Stimulated activated CD4-positive, alpha-beta T cell treated with anti-CD3 and anti-CD28 coated beads, Interleukin-4, amount 100 ng/mL, for 4 hours (primary cell): ENCODE data around the gene TNS2.
"Not testable (repeated sequence)": the region's sequence is repeated elsewhere in the genome, so short reads cannot be mapped to it uniquely, and the experiment has no call there.

Source experiments
- DNase-seq, 2 experiments: peaks; one replicate each; pipeline ENCODE4 v3.0.0-alpha.2; 2020

Gene TNS2

GRCh38 chr12:53049571-53050318 is at the start of gene TNS2:
TSS of gene TNS2 (plus strand) at chr12:53050065. CDS start at chr12:53050186, 121 bp downstream.
- no peak for DNase-seq

GRCh38 chr12:53004178-53004577 is 45.7 kb upstream of the TNS2 start:
- DNase-seq, result no peak

- no peak for DNase-seq
These were observed 45.3 kb upstream of the TNS2 start for GRCh38 chr12:53004582-53004981.

- DNase-seq, result no peak
These were observed 44.5 kb upstream of the TNS2 start for GRCh38 chr12:53005215-53005985.

- DNase-seq, result peak; percentile 99 to 100
These were observed 43.7 kb upstream of the TNS2 start, which contains the start of gene EIF4B for GRCh38 chr12:53005986-53006809. TSS of gene EIF4B (plus strand) at chr12:53006456. CDS start at chr12:53006484, 28 bp downstream.

- DNase-seq, result peak; percentile 80 to 85
These were observed 43.0 kb upstream of the TNS2 start for GRCh38 chr12:53006810-53007309.

GRCh38 chr12:53007343-53007742 is 42.5 kb upstream of the TNS2 start:
- DNase-seq, result no peak

GRCh38 chr12:53008760-53009159 is 41.1 kb upstream of the TNS2 start:
- DNase-seq, result not testable (repeated sequence)

- no peak for DNase-seq
These were observed 38.9 kb upstream of the TNS2 start for GRCh38 chr12:53010955-53011354.

GRCh38 chr12:53011889-53012288 is 38.0 kb upstream of the TNS2 start:
- DNase-seq, result no peak

GRCh38 chr12:53012928-53013327 is 36.9 kb upstream of the TNS2 start:
- DNase-seq, result no peak

GRCh38 chr12:53014709-53015108 is 35.2 kb upstream of the TNS2 start:
- no peak for DNase-seq

- DNase-seq, result no peak
These were observed 24.6 kb upstream of the TNS2 start for GRCh38 chr12:53025250-53025649.

- not testable (repeated sequence) for DNase-seq
These were observed 22.9 kb upstream of the TNS2 start for GRCh38 chr12:53027014-53027413.

- no peak for DNase-seq
These were observed 18.2 kb upstream of the TNS2 start for GRCh38 chr12:53031616-53032015.

GRCh38 chr12:53033832-53034231 is 16.0 kb upstream of the TNS2 start:
- not testable (repeated sequence) for DNase-seq

- DNase-seq, result no peak
These were observed 15.4 kb upstream of the TNS2 start for GRCh38 chr12:53034459-53034858.

- no peak for DNase-seq
These were observed 13.1 kb upstream of the TNS2 start for GRCh38 chr12:53036802-53037201.

GRCh38 chr12:53039851-53040250 is 10.0 kb upstream of the TNS2 start:
- DNase-seq, result no peak

- no peak for DNase-seq
These were observed 7.0 kb upstream of the TNS2 start for GRCh38 chr12:53042607-53043454.

GRCh38 chr12:53044052-53044581 is 5.7 kb upstream of the TNS2 start:
- no peak for DNase-seq
